ENCODE data around the gene PROC.

DNA sequence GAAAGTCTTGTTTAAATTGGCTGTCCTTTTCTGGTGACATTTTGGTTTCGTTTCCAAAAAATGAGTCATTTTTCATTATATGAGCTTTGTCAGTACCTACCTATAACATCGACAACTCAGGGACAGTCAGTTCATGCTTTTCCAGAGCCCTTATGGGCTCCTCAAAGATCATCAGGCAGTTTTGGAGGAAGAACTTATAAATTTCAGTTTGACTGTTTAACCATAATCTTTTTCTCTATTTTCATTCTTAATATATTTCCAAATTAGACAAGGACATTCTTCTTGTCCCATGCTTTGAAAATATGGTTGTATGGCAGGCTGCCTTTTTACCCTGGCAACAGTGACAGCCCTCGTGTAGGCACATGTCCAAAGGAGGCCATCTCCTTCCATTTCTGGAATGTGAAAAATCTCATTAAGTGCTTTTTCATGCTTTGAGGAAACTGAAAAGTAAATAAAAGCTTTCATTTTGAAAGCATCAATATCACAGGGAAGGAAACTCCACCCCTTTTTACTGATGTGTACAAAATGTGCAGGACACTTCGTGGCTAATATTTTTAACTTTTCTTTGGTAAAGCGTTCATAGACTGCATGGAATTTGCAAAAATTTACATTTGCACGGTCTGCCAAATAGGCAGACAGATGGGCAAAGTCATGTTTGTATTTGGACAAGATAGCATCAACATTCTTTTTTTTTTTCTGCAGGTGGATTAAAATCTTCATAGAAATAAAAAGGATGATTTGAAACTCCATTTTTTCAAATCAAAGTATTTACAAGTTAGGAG, 7.2 kb upstream of the PROC start:
- TF ChIP-seq, protein P1, sequence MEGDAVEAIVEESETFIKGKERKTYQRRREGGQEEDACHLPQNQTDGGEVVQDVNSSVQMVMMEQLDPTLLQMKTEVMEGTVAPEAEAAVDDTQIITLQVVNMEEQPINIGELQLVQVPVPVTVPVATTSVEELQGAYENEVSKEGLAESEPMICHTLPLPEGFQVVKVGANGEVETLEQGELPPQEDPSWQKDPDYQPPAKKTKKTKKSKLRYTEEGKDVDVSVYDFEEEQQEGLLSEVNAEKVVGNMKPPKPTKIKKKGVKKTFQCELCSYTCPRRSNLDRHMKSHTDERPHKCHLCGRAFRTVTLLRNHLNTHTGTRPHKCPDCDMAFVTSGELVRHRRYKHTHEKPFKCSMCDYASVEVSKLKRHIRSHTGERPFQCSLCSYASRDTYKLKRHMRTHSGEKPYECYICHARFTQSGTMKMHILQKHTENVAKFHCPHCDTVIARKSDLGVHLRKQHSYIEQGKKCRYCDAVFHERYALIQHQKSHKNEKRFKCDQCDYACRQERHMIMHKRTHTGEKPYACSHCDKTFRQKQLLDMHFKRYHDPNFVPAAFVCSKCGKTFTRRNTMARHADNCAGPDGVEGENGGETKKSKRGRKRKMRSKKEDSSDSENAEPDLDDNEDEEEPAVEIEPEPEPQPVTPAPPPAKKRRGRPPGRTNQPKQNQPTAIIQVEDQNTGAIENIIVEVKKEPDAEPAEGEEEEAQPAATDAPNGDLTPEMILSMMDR (IDR thresholded peaks at IDR 0.05; ENCODE audit: insufficient read depth, low read depth, low read length): no peak
- no peak for TF ChIP-seq EZH2 (IDR thresholded peaks at IDR 0.05; ENCODE audit: insufficient read depth, low read length)

All from astrocyte (in vitro differentiated cells and primary cell).